Progenitor cell of endocrine pancreas (in vitro differentiated cells): Measurements from ENCODE around the gene SYVN1. TPM values are rescaled to one million over a fixed set of nuclear protein-coding genes. Genes with fewer than 3 reads are reported as not detected.

Experiments
- DNase-seq: peaks from one replicate; pipeline ENCODE4 v3.0.0; 2021; ENCODE audit warnings: low spot score; ENCODE audit not compliant: unreplicated experiment
- H3K27ac Mint-ChIP-seq: 2 replicates; pipeline ENCODE4 v1.8.0; 2021; ENCODE audit warnings: mild to moderate bottlenecking, moderate library complexity, mixed read lengths
- H3K27me3 Mint-ChIP-seq: 2 replicates; pipeline ENCODE4 v1.8.0; 2021; ENCODE audit warnings: mixed read lengths
- H3K36me3 Mint-ChIP-seq: 2 replicates; pipeline ENCODE4 v1.8.0; 2022; ENCODE audit warnings: mixed read lengths; ENCODE audit not compliant: insufficient read depth
- H3K4me1 Mint-ChIP-seq: 2 replicates; pipeline ENCODE4 v1.8.0; 2021; ENCODE audit warnings: low read depth, mixed read lengths
- H3K4me3 Mint-ChIP-seq: 2 replicates; pipeline ENCODE4 v1.8.0; 2021; ENCODE audit warnings: low read depth, mild to moderate bottlenecking, moderate library complexity, mixed read lengths
- H3K9me3 Mint-ChIP-seq: 2 replicates; pipeline ENCODE4 v1.8.0; 2021; ENCODE audit warnings: low read depth, mixed read lengths
- total RNA-seq: library from RNA; stranded (reverse); gene quantifications from 2 replicates; pipeline ENCODE4 v1.2.1, GENCODE V29; 2021
- TF ChIP-seq, protein P1 (sequence below): fragments of 200-600 bp; sonication (generic); IDR thresholded peaks from one replicate; pipeline ENCODE4 v1.5.0; 2021; ENCODE audit warnings: antibody characterized with exemption, mild to moderate bottlenecking; ENCODE audit not compliant: unreplicated experiment

The SYVN1 gene
- total RNA-seq, 1 donor from 2014 or later = 48.4 TPM

GRCh38 chr11:65157336-65157735, 23.0 kb upstream of the SYVN1 start:
- Mint-ChIP-seq H3K9me3 (no peaks in the 10 kb centered on the region), H3K27ac (no peak overlapping the region), H3K4me1 (peaks cover 3% of the 10 kb centered on the region), H3K27me3 (peaks cover 7% of the 10 kb centered on the region), H3K36me3 (no peaks in the 10 kb centered on the region), H3K4me3 (no peak overlapping the region)
- TF ChIP-seq, protein P1, sequence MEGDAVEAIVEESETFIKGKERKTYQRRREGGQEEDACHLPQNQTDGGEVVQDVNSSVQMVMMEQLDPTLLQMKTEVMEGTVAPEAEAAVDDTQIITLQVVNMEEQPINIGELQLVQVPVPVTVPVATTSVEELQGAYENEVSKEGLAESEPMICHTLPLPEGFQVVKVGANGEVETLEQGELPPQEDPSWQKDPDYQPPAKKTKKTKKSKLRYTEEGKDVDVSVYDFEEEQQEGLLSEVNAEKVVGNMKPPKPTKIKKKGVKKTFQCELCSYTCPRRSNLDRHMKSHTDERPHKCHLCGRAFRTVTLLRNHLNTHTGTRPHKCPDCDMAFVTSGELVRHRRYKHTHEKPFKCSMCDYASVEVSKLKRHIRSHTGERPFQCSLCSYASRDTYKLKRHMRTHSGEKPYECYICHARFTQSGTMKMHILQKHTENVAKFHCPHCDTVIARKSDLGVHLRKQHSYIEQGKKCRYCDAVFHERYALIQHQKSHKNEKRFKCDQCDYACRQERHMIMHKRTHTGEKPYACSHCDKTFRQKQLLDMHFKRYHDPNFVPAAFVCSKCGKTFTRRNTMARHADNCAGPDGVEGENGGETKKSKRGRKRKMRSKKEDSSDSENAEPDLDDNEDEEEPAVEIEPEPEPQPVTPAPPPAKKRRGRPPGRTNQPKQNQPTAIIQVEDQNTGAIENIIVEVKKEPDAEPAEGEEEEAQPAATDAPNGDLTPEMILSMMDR = no peak
- no peak for DNase-seq

- no peak overlapping the region for H3K4me3 Mint-ChIP-seq
- peaks cover 3% of the 10 kb centered on the region for H3K4me1 Mint-ChIP-seq
- DNase-seq = no peak
- peaks cover 10% of the 10 kb centered on the region for H3K27me3 Mint-ChIP-seq
- no peak overlapping the region for H3K27ac Mint-ChIP-seq
- TF ChIP-seq, protein P1 = no peak
- no peaks in the 10 kb centered on the region for H3K36me3 Mint-ChIP-seq
- no peaks in the 10 kb centered on the region for H3K9me3 Mint-ChIP-seq
Observed at GRCh38 chr11:65156926-65157325, 22.6 kb upstream of the SYVN1 start.

DNA sequence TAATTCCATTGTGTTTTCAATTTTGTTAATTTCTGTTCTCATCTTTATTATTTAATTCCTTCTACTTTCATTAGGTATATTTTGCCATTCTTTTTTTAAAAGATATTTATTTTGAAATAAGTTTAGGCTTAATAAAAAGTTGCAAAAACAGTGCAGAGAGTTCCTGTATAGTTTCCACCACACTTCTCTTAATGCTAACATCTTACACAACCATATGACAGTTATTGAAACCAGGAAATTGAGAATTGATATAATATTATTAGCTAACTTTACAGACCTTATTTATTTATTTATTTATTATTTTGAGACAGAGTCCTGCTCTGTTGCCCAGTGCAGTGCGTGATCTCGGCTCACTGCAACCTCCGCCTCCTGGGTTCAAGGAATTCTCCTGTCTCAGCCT, 21.9 kb upstream of the SYVN1 start:
- H3K9me3 Mint-ChIP-seq = no peaks in the 10 kb centered on the region
- no peaks in the 10 kb centered on the region for H3K36me3 Mint-ChIP-seq
- peaks cover 3% of the 10 kb centered on the region for H3K4me1 Mint-ChIP-seq
- H3K27ac Mint-ChIP-seq = no peak overlapping the region
- H3K4me3 Mint-ChIP-seq = no peak overlapping the region
- DNase-seq = no peak
- peaks cover 17% of the 10 kb centered on the region for H3K27me3 Mint-ChIP-seq
- TF ChIP-seq, protein P1 = no peak

DNA sequence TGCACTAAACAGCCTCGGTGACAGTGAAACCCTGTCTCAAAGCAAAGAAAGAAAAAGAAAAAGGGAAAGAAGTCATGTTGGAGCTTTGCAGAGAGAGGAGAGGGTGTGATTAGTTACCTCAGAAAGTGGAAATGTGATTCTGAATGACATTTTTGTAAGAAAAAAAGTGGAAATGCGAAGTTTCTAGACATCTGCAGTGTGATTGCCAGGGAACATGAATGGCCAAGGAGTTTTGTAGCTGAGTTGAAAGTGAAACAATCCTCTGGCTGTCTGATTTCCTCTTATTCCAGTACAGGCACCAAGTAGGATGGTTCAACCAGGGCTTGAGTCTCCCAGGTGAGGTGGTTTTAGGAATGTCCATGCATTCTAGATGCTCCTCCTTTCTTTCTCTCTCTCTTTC, 17.8 kb upstream of the SYVN1 start:
- TF ChIP-seq, protein P1 = no peak
- H3K36me3 Mint-ChIP-seq = no peaks in the 10 kb centered on the region
- H3K27ac Mint-ChIP-seq = no peak overlapping the region
- peaks cover 24% of the 10 kb centered on the region for H3K27me3 Mint-ChIP-seq
- H3K9me3 Mint-ChIP-seq = no peaks in the 10 kb centered on the region
- H3K4me1 Mint-ChIP-seq = no peaks in the 10 kb centered on the region
- H3K4me3 Mint-ChIP-seq = no peak overlapping the region
- no peak for DNase-seq

GRCh38 chr11:65151331-65151899, 17.1 kb upstream of the SYVN1 start:
- H3K36me3 Mint-ChIP-seq = no peaks in the 10 kb centered on the region
- H3K9me3 Mint-ChIP-seq = no peaks in the 10 kb centered on the region
- TF ChIP-seq, protein P1 = no peak
- peaks cover 24% of the 10 kb centered on the region for H3K27me3 Mint-ChIP-seq
- no peaks in the 10 kb centered on the region for H3K4me1 Mint-ChIP-seq
- H3K4me3 Mint-ChIP-seq = no peak overlapping the region
- no peak overlapping the region for H3K27ac Mint-ChIP-seq
- DNase-seq = no peak
